22Rv1 (cell line): Measurements from ENCODE around the gene NFIA.

Experiments
- CTCF ChIP-seq: fragments of 450-650 bp; IDR thresholded peaks from 2 replicates; pipeline ENCODE4 v1.5.1; 2017; ENCODE audit warnings: mild to moderate bottlenecking
- ZFX ChIP-seq: fragments of 450-650 bp; IDR thresholded peaks from 2 replicates; pipeline ENCODE4 v1.6.1; 2017; ENCODE audit warnings: antibody characterized with exemption, borderline replicate concordance

- TF ChIP-seq ZFX (no peak), CTCF (no peak)
These were observed 363.0 kb downstream of the NFIA start for GRCh38 chr1:61445269-61445825.
